Kidney glomerular epithelial cell (primary cell): ENCODE results near the gene EPHB4.
A peak's percentile ranks its signal among the peaks of the same experiment; 100 is the strongest.
"Not testable (repeated sequence)": the region's sequence is repeated elsewhere in the genome, so short reads cannot be mapped to it uniquely, and the experiment has no call there.

ENCODE experiments used
- DNase-seq: peaks from one replicate; lab custom pipeline; 2025; lab: John Stamatoyannopoulos, UW

The EPHB4 gene

GRCh38 chr7:100822236-100823139 lies 4.8 kb downstream of the EPHB4 start:
- no peak for DNase-seq

- DNase-seq = no peak
Observed at GRCh38 chr7:100819586-100819985, 7.7 kb downstream of the EPHB4 start.

DNA sequence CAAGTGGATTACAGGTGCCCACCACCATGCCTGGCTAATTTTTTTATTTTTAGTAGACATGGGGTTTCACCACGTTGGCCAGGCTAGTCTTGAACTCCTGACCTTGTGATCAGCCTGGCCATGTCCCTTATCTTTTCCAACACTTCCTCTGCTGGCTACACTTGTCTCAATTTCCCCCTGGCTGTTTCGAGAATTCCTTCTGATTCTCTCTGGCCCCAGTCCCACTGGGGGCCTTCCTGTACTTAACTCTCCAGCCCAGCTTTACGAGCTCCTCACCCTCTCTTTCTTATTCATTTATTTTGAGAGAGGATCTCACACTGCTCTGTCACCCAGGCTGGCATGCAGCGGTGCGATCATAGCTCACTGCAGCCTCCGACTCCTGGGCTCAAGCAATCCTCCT lies 8.5 kb downstream of the EPHB4 start:
- no peak for DNase-seq

DNA sequence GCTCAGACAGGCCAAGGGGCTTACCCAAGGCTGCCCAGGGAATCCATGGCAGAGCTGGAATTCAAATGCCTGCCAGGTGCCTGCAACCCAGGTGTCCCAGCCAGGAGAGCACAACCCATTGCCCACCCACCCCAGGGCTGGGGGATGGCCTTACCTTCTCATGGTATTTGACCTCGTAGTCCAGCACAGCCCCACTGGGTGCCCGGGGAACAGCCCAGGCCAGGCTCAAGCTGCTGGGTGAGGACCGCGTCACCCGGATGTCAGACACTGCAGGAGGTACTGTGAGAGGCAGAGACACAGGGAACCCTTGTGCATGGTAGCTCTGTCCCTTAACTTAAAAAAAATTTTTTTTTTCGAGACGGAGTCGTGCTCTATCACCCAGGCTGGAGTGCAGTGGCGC lies 9.0 kb downstream of the EPHB4 start:
- no peak for DNase-seq

DNA sequence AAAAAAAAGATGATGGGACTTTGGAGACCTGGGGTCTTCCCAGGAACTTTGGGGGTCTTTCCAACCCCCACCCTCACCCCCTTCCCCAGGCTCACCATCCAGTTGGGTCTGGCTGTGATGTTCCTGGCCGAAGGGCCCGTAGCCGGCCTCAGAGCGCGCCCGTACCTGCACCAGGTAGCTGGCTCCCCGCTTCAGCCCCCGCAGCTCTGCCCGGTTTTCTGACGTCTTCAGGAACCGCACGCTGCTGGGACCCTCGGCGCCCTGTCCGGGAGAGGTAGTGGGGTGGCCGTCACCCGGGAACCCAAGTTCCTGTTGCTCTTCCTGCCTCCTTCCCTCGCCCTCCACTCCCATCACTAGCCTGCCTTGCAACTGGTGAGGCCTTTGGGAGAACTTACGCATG lies 10.2 kb downstream of the EPHB4 start:
- DNase-seq = no peak

DNA sequence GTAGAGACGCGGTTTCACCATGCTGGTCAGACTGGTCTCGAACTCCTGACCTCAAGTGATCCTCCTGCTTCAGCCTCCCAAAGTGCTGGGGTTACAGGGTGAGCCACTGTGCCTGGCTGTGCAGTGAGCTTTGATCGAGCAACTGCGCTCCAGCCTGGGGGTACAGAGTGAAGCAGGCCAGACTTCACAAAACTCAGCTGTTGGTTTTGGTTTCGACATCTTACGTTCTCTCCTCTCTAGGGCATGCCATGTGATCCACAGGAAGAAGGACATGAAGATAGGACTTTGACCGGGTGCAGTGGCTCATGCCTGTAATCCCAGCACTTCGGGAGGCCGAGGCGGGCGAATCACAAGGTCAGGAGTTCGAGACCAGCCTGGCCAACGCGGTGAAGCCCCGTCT lies 10.8 kb downstream of the EPHB4 start:
- DNase-seq = not testable (repeated sequence)

DNA sequence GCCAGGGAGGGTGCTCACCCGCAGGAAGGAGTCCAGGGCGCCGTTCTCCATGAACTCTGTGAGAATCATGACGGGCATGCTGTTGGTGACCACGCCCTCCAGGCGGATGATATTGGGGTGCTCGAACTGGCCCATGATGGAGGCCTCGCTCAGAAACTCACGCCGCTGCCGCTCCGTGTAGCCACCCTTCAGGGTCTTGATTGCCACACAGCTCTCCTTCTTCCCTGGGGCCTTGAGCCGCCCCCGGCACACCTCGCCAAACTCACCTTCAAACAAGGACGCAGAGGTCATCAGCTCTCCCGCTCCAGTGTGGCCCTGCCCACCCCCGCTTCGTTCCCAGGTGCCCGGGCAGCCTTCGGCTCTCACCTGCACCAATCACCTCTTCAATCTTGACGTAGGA lies 14.6 kb downstream of the EPHB4 start:
- DNase-seq = no peak

GRCh38 chr7:100811480-100811879 lies 15.8 kb downstream of the EPHB4 start:
- DNase-seq = no peak

DNA sequence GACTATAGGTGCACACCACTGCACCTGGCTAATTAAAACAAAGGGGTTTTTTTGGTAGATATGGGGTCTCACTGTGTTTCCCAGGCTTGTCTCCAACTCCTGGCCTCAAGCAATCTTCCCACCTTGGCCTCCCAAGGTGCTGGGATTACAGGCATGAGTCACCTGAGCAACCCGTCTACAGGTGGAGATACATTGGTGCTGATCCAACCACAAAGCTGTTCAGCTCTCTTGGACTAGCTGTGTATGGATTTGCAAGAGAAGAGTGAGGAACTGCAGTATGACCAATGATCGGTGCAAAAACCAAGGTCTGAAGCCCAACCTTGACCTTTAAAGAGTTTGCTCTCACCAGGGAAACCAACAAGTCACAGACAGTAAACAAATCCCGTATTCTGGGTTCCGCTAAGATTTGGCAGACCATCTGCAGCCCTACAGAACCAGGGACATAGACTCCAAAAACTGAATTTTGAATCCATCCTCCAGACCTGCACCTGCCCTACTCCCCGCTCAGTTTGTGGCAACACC lies 18.9 kb downstream of the EPHB4 start:
- no peak for DNase-seq

DNA sequence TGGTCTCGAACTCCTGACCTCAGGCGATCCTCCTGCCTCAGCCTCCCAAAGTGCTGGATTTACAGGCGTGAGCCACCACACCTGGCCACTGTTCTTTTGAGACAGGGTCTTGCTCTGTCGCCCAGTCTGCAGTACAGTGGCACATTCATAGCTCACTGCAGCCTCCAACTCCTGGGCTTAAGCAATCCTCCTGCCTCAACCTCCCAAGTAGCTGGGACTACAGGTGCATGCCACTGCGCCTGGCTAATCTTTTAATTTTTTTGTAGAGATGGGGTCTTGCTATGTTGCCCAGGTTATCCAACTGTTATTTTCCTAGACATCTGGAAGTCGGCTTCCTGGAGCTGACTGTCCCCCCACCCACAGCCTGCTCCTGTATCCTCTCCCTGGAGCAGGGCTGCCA lies 20.4 kb downstream of the EPHB4 start:
- DNase-seq = not testable (repeated sequence)

DNA sequence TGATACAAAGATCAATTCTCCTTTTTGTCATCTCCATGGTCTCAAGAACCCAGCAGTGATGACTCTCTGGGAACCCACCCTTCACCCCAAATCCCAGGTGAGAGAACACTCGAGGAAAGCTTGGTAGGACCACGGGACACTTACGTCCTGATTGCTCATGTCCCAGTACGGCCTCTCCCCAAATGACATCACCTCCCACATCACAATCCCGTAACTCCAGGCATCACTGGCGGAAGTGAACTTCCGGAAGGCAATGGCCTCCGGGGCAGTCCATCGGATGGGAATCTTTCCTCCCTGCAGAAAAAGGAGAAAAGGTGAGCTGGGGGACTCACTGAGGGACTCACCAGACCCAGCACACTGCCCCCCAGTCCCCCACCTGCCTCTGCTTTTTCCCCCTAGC lies 21.0 kb downstream of the EPHB4 start:
- no peak for DNase-seq

GRCh38 chr7:100804681-100805431 lies 22.5 kb downstream of the EPHB4 start:
- no peak for DNase-seq

- peak; percentile 67 for DNase-seq
Observed at GRCh38 chr7:100803398-100804161, 23.7 kb downstream of the EPHB4 start.

- DNase-seq = no peak
Observed at GRCh38 chr7:100802951-100803350, 24.4 kb downstream of the EPHB4 start.

DNA sequence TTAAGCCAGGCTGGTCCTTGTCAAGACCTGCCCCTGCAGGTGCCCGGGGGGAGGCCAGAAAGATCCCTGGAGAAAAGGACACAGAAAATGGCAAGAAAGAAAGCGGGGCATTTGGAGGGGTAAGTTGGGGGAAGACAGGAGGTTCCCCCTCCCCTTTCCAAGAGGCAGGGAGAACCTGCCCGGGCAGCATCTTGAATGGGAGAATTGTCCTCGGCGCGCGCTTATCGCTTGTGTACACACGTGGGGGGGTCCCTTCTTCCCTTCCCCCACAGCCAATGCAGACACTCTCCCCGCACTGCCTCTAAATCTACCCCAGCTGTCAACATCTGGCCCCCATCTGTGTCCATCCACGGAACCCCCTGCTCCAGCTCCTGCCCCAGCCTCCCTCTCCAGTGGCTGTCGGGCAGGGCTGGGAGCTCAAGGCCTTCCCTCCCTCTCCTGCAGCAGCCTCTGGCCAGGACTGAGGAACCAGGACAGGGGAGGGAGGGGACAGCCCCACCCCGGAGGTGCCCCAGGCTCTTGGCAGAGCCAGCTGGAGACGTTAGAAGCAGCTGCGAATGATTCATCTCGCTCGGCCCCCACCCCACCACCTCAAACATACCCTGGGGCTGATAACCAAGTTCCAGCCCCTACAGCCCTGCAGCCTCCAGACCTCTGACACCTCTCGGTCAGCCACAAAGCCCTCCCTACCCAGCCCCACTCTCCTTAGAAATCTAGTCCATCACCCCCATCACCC lies 25.3 kb downstream of the EPHB4 start:
- DNase-seq = no peak

DNA sequence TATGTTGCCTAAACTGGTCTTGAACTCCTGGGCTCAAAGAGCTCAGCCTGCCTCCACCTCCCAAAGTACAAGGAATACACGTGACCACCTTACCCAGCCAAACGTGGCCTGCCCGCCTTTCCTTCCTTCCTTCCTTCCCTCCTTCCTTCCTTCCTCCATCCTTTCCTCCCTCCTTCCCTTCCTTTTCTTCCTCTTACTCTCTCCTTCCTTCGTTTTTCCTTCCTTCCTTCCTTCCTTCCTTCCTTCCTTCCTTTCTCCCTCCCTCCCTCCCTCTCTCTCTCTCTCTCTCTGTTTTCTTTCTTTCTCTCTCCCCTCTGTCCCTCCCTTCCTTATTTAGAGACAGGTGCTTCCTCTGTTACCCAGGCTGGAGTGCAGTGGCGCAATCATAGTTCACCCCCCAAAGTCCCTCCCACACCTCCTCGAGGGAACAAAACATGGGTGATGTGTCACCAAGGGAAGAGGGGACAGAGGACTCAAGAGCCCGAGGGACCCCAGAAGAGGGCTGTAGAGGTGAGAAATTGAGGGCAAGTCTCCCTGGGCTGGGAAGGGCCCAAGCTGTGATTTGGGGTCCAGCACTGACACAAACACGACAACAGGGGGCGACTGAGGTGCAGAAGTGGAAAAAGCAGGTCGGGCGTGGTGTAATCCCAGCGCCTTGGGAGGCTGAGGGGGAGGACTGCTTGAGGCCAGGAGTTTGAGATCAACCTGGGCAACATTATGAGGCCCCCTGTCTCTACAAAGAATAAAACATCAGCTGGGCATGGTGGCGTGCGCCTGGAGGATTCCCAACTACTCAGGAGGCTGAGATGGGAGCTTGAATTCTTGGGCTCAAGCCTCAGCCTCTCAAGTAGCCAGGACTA lies 28.1 kb downstream of the EPHB4 start:
- peak; percentile 18 for DNase-seq

- no peak for DNase-seq
Observed at GRCh38 chr7:100794741-100795140, 32.6 kb downstream of the EPHB4 start.

DNA sequence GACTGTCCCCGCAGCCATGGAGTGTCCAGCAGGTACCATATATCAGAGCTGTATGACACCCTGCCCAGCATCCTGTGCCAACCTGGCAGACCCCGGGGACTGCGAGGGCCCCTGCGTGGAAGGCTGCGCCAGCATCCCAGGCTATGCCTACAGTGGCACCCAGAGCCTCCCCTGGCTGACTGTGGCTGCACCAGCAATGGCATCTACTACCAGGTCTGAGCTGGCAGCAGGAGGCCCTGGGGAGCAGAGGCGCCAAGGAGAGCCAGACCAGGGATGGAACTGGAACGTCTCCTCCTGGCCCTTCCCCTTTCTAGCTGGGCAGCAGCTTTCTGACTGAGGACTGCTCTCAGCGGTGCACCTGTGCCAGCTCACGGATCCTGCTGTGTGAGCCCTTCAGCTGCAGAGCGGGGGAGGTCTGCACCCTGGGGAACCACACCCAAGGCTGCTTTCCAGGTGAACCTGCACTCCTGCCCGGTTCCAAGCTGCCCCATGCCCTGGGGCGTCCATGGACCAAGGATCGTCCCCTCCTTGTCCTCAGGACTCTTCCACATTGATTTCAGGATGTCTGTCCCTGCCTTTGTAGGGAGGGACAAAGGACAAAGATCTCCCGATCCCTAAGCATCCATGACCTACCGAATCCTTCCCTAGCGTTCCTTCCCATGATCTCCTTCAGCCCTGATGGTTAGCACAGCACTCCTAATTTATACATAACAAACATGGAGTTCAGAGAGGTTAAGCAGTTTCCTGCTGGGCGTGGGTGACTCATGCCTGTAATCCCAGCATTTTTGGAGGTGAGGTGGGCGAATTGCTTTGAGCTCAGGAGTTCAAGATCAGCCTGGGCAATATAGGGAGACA lies 33.3 kb downstream of the EPHB4 start:
- DNase-seq = no peak

DNA sequence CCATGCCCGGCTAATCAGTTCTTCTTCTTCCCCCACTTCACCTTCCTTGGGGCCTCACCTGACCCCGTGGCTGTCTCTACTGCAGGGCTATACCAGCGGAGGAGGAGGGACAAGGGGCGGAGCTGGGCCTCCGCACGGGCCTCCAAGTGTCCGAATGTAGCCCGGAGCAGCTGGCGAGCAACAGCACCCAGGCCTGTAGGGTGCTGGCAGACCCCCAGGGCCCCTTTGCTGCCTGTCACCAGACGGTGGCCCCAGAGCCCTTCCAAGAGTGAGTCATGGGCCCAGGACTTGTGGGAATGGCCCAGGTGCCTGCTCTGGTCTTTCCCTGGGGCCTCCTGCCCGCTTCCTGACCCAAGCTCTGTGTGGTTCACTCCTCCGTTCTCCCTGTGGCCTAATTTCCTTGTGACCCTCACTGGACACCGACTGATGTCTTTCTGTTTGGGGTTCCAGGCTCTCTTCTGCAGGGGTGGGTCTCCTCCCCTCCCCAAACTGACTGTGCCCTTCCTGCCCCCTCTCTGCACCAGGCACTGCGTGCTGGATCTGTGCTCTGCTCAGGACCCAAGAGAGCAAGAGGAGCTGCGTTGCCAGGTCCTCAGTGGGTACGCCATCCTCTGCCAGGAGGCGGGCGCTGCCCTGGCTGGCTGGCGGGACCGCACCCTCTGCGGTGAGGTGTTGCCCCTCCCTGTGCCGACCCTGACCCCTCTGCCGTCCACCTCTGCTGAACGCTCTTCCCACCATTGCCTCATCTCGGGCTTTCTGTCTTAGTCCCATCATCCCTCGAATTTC lies 35.2 kb downstream of the EPHB4 start:
- DNase-seq = no peak
